ENCODE measurements around the gene SZRD1.

DNA sequence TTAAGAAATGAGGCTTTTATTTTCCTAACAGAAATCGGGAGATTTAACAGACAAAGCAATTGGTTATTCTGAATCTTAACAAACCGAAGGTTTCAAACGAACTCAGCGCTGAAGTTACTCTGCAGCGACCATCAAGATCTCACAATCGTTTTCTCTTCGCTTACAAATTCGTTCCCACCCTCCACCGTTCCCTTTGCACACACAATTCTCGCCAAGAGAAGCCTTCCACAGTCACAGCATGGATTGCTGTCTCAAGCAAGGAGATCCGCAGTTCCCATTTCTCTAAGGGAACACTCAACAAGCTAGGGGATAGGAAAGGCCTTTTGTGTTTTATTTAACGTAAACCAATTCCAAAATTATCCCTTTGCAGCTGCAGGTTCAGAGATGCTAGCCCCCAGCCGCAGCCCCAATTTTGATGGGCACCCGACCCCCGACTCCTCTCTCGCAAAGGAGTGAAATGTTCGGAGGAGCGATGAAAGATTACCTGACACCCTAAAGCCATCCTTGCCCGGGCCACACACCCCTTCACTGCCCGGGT lies 15.5 kb upstream of the SZRD1 start:
- TF ChIP-seq, protein P1, sequence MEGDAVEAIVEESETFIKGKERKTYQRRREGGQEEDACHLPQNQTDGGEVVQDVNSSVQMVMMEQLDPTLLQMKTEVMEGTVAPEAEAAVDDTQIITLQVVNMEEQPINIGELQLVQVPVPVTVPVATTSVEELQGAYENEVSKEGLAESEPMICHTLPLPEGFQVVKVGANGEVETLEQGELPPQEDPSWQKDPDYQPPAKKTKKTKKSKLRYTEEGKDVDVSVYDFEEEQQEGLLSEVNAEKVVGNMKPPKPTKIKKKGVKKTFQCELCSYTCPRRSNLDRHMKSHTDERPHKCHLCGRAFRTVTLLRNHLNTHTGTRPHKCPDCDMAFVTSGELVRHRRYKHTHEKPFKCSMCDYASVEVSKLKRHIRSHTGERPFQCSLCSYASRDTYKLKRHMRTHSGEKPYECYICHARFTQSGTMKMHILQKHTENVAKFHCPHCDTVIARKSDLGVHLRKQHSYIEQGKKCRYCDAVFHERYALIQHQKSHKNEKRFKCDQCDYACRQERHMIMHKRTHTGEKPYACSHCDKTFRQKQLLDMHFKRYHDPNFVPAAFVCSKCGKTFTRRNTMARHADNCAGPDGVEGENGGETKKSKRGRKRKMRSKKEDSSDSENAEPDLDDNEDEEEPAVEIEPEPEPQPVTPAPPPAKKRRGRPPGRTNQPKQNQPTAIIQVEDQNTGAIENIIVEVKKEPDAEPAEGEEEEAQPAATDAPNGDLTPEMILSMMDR (IDR thresholded peaks at IDR 0.05): no peak
- TF ChIP-seq, protein P2, sequence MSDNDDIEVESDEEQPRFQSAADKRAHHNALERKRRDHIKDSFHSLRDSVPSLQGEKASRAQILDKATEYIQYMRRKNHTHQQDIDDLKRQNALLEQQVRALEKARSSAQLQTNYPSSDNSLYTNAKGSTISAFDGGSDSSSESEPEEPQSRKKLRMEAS (CRISPR knock-in tag; IDR thresholded peaks at IDR 0.05): no peak

Data from WTC11 (cell line).